ENCODE data around the gene TIGAR.

TIGAR gene

GRCh38 chr12:4320853-4321701 is at the start of gene TIGAR:
Gene TIGAR, plus strand, starts transcription at chr12:4321213. Its CDS starts 59 bp downstream, at chr12:4321272.
- Histone ChIP-seq H3K9me3 (no peaks in the 10 kb centered on the region), H3K36me3 (no peaks in the 10 kb centered on the region), H3K27me3 (no peaks in the 10 kb centered on the region), H3K27ac (peak within 1 kb of the TSS; percentile 83), H3K4me3 (ENCODE audit: low read depth in 1 of 2, low read length in 1 of 2) (peak within 1 kb of the TSS; percentile 97 to 99), H3K4me1 (ENCODE audit: control insufficient read depth in 1 of 2, insufficient read depth in 1 of 2, low read depth in 1 of 2, low read length in 1 of 2) (peaks cover 25 to 28% of the 10 kb centered on the region in 2 experiments)
- TF ChIP-seq CTCF (IDR thresholded peaks at IDR 0.05) = peak; percentile 45

GRCh38 chr12:4271717-4272423 is 49.1 kb upstream of the TIGAR start:
- H3K36me3 ChIP-seq = no peaks in the 10 kb centered on the region
- H3K27ac ChIP-seq = peak overlapping the region; percentile 82
- peaks cover 26% of the 10 kb centered on the region for H3K27me3 ChIP-seq
- no peak for TF ChIP-seq CTCF (IDR thresholded peaks at IDR 0.05)
- H3K4me3 ChIP-seq (ENCODE audit: low read depth in 1 of 2, low read length in 1 of 2) = peak overlapping the region; percentile 91 to 94
- no peaks in the 10 kb centered on the region for H3K9me3 ChIP-seq
- peaks cover 63 to 67% of the 10 kb centered on the region in 2 experiments for H3K4me1 ChIP-seq (ENCODE audit: control insufficient read depth in 1 of 2, insufficient read depth in 1 of 2, low read depth in 1 of 2, low read length in 1 of 2)

GRCh38 chr12:4272424-4273272 is 48.4 kb upstream of the TIGAR start:
- Histone ChIP-seq H3K4me3 (ENCODE audit: low read depth in 1 of 2, low read length in 1 of 2) (peak overlapping the region; percentile 91 to 94), H3K27me3 (peaks cover 18% of the 10 kb centered on the region), H3K9me3 (no peaks in the 10 kb centered on the region), H3K36me3 (no peaks in the 10 kb centered on the region), H3K4me1 (ENCODE audit: control insufficient read depth in 1 of 2, insufficient read depth in 1 of 2, low read depth in 1 of 2, low read length in 1 of 2) (peaks cover 69 to 74% of the 10 kb centered on the region in 2 experiments), H3K27ac (peak overlapping the region; percentile 82)
- no peak for TF ChIP-seq CTCF (IDR thresholded peaks at IDR 0.05)

GRCh38 chr12:4273273-4273651 is 47.8 kb upstream of the TIGAR start:
- H3K27me3 ChIP-seq = peaks cover 13% of the 10 kb centered on the region
- no peaks in the 10 kb centered on the region for H3K36me3 ChIP-seq
- H3K4me1 ChIP-seq (ENCODE audit: control insufficient read depth in 1 of 2, insufficient read depth in 1 of 2, low read depth in 1 of 2, low read length in 1 of 2) = peaks cover 75 to 78% of the 10 kb centered on the region in 2 experiments
- no peaks in the 10 kb centered on the region for H3K9me3 ChIP-seq
- peak overlapping the region; percentile 82 for H3K27ac ChIP-seq
- peak overlapping the region; percentile 91 to 94 for H3K4me3 ChIP-seq (ENCODE audit: low read depth in 1 of 2, low read length in 1 of 2)
- TF ChIP-seq CTCF (IDR thresholded peaks at IDR 0.05) = no peak

Data from neutrophil (primary cell).